Mesendoderm (in vitro differentiated cells): Measurements from ENCODE around the gene TRAFD1.

Experiments
- DNase-seq: peaks from one replicate; pipeline ENCODE4 v3.0.0; 2013
- H2AK5ac ChIP-seq: 2 replicates; pipeline ENCODE4 v1.6.1; 2013; ENCODE audit warnings: low read length, inconsistent platforms
- H2BK120ac ChIP-seq: 2 replicates; pipeline ENCODE4 v1.6.1; 2013; ENCODE audit warnings: low read depth, mild to moderate bottlenecking, low read length, moderate library complexity, mixed read lengths
- H2BK15ac ChIP-seq: replicated peaks from 2 replicates; pipeline ENCODE4 v1.6.1; 2013; ENCODE audit warnings: low read depth, mild to moderate bottlenecking, moderate library complexity
- H2BK5ac ChIP-seq: 2 replicates; pipeline ENCODE4 v1.6.1; 2013; ENCODE audit warnings: low read length, inconsistent platforms
- H3K18ac ChIP-seq: 2 replicates; pipeline ENCODE4 v1.6.1; 2013; ENCODE audit warnings: mild to moderate bottlenecking, low read length, mixed read lengths
- H3K23ac ChIP-seq: one replicate; pipeline ENCODE4 v1.6.1; 2013; ENCODE audit warnings: low read length
- H3K27ac ChIP-seq: 2 replicates; pipeline ENCODE4 v1.5.1; 2013; ENCODE audit warnings: low read depth, mild to moderate bottlenecking, inconsistent platforms, low read length, moderate library complexity
- H3K27me3 ChIP-seq: 2 replicates; pipeline ENCODE4 v1.6.1; 2013; ENCODE audit warnings: low read length, control low read depth, mild to moderate bottlenecking, inconsistent platforms; ENCODE audit not compliant: insufficient read depth, poor library complexity
- H3K36me3 ChIP-seq: 2 replicates; pipeline ENCODE4 v1.6.1; 2013; ENCODE audit warnings: low read length, inconsistent platforms; ENCODE audit not compliant: control insufficient read depth, insufficient read depth
- H3K4ac ChIP-seq: one replicate; pipeline ENCODE4 v1.6.1; 2013; ENCODE audit warnings: low read depth, mild to moderate bottlenecking, low read length, moderate library complexity
- H3K4me1 ChIP-seq: 2 replicates; pipeline ENCODE4 v1.6.1; 2013; ENCODE audit warnings: low read depth, low read length, inconsistent platforms; ENCODE audit not compliant: control insufficient read depth
- H3K4me2 ChIP-seq: 2 replicates; pipeline ENCODE4 v1.6.1; 2013; ENCODE audit warnings: low read length
- H3K4me3 ChIP-seq: 2 replicates; pipeline ENCODE4 v1.5.1; 2013; ENCODE audit warnings: mild to moderate bottlenecking, low read length
- H3K56ac ChIP-seq: one replicate; pipeline ENCODE4 v1.6.1; 2013; ENCODE audit warnings: low read length
- H3K79me1 ChIP-seq: 2 replicates; pipeline ENCODE4 v1.6.1; 2013; ENCODE audit warnings: low read length, inconsistent platforms
- H3K79me2 ChIP-seq: 2 replicates; pipeline ENCODE4 v1.6.1; 2013; ENCODE audit warnings: mild to moderate bottlenecking, low read length; ENCODE audit not compliant: control insufficient read depth, insufficient read depth
- H3K9ac ChIP-seq: 2 replicates; pipeline ENCODE4 v1.6.1; 2013; ENCODE audit warnings: low read length, inconsistent platforms
- H4K5ac ChIP-seq: one replicate; pipeline ENCODE4 v1.6.1; 2013; ENCODE audit warnings: low read length
- H4K8ac ChIP-seq: one replicate; pipeline ENCODE4 v1.6.1; 2013; ENCODE audit warnings: low read depth, mild to moderate bottlenecking, control low read depth, low read length, moderate library complexity
- WGBS: extraction: QIAGEN DNeasy Blood & Tissue Kit; methylation state at CpG from one replicate; pipeline ENCODE4 v1.1.7; 2013; ENCODE audit warnings: low lambda C conversion rate, missing lambda C conversion rate; ENCODE audit not compliant: insufficient coverage; ENCODE audit errors: extremely low coverage; 5-methylcytosine and 5-hydroxymethylcytosine counted together

The TRAFD1 gene

DNA sequence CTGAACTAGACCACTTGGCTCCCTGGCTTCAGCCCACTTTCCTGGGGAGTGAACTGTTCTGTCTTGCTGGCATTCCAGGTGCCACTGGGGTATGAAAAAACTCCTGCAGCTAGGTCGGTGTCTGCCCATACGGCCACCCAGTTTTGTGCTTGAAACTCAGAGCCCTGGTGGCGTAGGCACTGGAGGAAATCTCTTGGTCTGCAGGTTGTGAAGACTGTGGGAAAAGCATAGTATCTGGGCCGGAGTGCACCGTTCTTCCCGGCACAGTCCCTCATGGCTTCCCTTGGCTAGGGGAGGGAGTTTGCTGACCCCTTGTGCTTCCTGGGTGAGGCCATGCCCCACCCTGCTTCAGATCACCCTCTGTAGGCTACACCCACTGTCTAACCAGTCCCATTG lies 33.8 kb downstream of the TRAFD1 start:
- no CpG with 5 or more reads among the region's 6 CpGs for WGBS
- Histone ChIP-seq H3K9ac (no peak overlapping the region), H3K18ac (no peak overlapping the region), H3K79me1 (no peaks in the 10 kb centered on the region), H4K8ac (no peak overlapping the region), H3K27ac (no peak overlapping the region), H3K79me2 (no peaks in the 10 kb centered on the region), H2BK120ac (no peak overlapping the region), H3K36me3 (peaks cover 1% of the 10 kb centered on the region), H3K4ac (no peak overlapping the region), H4K5ac (no peak overlapping the region), H3K23ac (no peak overlapping the region), H2BK15ac (no peak overlapping the region), H3K4me2 (no peak overlapping the region), H2AK5ac (no peak overlapping the region), H2BK5ac (no peak overlapping the region), H3K56ac (no peak overlapping the region), H3K4me3 (no peak overlapping the region), H3K27me3 (no peaks in the 10 kb centered on the region), H3K4me1 (no peaks in the 10 kb centered on the region)
- DNase-seq: no peak

DNA sequence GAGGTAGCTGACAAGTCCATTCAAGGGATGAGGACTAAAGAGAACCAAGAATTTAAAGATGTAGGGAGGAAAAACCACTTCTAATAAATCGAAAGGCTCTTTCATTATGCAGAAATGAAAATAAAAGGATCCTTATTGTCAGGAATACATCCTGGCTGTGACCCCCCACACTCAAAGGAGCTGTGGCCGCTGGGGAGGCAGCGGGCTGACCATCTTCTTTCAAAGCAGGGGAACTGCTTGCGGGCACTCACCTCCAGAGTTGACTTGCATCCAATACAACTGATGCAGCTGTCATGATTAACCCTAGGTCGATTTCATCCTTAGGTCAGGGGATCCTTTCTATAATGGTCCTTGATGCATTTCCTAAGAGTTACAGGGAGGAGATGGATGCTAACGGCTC lies 35.3 kb downstream of the TRAFD1 start:
- no peak overlapping the region for H3K4ac ChIP-seq
- no CpG with 5 or more reads among the region's 6 CpGs for WGBS
- H3K4me1 ChIP-seq: no peaks in the 10 kb centered on the region
- no peak overlapping the region for H3K27ac ChIP-seq
- H2BK5ac ChIP-seq: no peak overlapping the region
- H3K27me3 ChIP-seq: no peaks in the 10 kb centered on the region
- no peak overlapping the region for H3K4me2 ChIP-seq
- no peak for DNase-seq
- no peak overlapping the region for H2BK15ac ChIP-seq
- H3K79me1 ChIP-seq: no peaks in the 10 kb centered on the region
- peaks cover 1% of the 10 kb centered on the region for H3K36me3 ChIP-seq
- H3K56ac ChIP-seq: no peak overlapping the region
- H3K79me2 ChIP-seq: no peaks in the 10 kb centered on the region
- no peak overlapping the region for H4K5ac ChIP-seq
- H2AK5ac ChIP-seq: no peak overlapping the region
- no peak overlapping the region for H2BK120ac ChIP-seq
- H3K9ac ChIP-seq: no peak overlapping the region
- no peak overlapping the region for H4K8ac ChIP-seq
- no peak overlapping the region for H3K23ac ChIP-seq
- H3K18ac ChIP-seq: no peak overlapping the region
- no peak overlapping the region for H3K4me3 ChIP-seq

DNA sequence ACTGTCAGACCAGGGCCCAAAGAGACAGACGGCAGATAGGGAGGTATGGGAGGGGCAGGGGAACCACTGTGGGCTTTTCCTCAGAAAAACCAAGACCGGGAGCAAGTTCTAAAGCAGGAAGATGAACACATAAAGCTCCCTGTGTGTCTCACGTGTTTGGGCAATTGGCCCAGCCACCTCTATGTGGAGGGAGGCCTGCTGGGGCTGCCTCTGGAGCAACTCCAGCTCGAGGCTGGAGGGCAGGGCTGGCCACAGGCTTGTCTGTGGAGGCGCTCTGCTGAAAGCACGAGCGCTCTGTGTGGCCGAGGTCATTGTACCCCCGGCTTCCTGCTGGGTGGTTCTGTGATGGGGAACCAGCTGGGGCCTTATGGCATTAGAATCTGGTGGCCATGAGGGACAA lies 36.4 kb downstream of the TRAFD1 start:
- Histone ChIP-seq H2BK120ac (no peak overlapping the region), H2AK5ac (no peak overlapping the region), H3K4me2 (no peak overlapping the region), H3K36me3 (peaks cover 1% of the 10 kb centered on the region), H3K79me2 (no peaks in the 10 kb centered on the region), H3K27ac (no peak overlapping the region), H3K4ac (no peak overlapping the region), H3K18ac (no peak overlapping the region), H3K9ac (no peak overlapping the region), H3K4me3 (no peak overlapping the region), H3K27me3 (no peaks in the 10 kb centered on the region), H3K56ac (no peak overlapping the region), H3K23ac (no peak overlapping the region), H4K5ac (no peak overlapping the region), H3K79me1 (no peaks in the 10 kb centered on the region), H4K8ac (no peak overlapping the region), H2BK5ac (no peak overlapping the region), H2BK15ac (no peak overlapping the region), H3K4me1 (no peaks in the 10 kb centered on the region)
- WGBS: no CpG with 5 or more reads among the region's 9 CpGs
- no peak for DNase-seq

DNA sequence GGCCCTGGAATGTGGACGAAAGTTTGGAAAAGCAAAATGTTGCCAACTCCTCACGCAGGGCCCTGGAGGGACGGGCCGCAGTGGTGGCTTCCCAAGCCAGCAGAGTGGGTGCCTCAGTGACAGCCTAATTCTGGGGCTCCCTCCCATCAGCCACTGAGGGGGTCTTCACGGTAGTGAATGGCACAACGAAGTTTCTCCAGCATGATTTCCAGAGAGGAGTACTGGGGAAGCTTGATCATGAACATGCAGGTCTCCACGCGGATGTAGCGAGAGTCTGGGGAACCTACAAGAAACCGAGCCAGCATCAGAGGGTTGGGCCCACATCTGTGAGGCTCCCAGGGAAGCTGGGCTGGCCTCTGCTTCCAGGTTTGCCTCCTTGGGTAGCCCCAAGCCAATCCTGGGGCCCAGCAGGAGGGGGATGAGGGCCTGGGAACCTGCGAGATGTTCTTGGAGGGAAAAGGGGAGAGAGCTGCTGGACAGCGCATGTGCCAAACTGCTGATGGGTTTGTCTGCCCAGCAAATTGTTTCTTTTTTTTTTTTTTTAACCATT lies 37.0 kb downstream of the TRAFD1 start:
- Histone ChIP-seq H3K4me3 (no peak overlapping the region), H2BK15ac (no peak overlapping the region), H2AK5ac (no peak overlapping the region), H3K79me1 (no peaks in the 10 kb centered on the region), H3K27ac (no peak overlapping the region), H3K4me2 (no peak overlapping the region), H3K56ac (no peak overlapping the region), H3K4me1 (no peaks in the 10 kb centered on the region), H4K8ac (no peak overlapping the region), H4K5ac (no peak overlapping the region), H3K9ac (no peak overlapping the region), H3K18ac (no peak overlapping the region), H3K4ac (no peak overlapping the region), H3K27me3 (no peaks in the 10 kb centered on the region), H2BK120ac (no peak overlapping the region), H3K79me2 (no peaks in the 10 kb centered on the region), H3K23ac (no peak overlapping the region), H3K36me3 (peaks cover 1% of the 10 kb centered on the region), H2BK5ac (no peak overlapping the region)
- no CpG with 5 or more reads among the region's 12 CpGs for WGBS
- no peak for DNase-seq

DNA sequence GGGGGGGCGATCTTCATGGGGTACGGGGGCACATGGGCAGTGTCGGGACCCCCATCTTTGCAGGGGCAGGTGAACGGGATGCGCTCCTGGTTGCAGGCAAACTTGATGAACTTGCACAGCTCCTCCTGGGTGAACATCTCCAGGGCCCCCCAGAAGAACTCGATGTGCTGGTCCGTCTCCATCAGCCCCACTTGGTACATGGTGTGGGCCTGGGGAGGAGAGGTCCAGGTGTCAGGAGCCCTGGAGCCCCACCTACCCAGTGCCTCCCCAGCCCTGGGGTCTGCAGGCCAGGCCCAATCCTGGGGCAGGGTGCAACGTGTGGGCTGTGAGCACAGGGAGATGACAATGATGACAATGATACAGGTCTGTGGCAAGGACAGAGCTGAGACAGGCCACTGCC lies 37.7 kb downstream of the TRAFD1 start:
- Histone ChIP-seq H2AK5ac (no peak overlapping the region), H3K4ac (no peak overlapping the region), H3K79me2 (no peaks in the 10 kb centered on the region), H3K56ac (no peak overlapping the region), H3K27ac (no peak overlapping the region), H3K79me1 (no peaks in the 10 kb centered on the region), H3K36me3 (peaks cover 1% of the 10 kb centered on the region), H3K4me1 (no peaks in the 10 kb centered on the region), H2BK5ac (no peak overlapping the region), H3K9ac (no peak overlapping the region), H4K8ac (no peak overlapping the region), H4K5ac (no peak overlapping the region), H2BK15ac (no peak overlapping the region), H3K27me3 (no peaks in the 10 kb centered on the region), H3K4me2 (no peak overlapping the region), H2BK120ac (no peak overlapping the region), H3K23ac (no peak overlapping the region), H3K18ac (no peak overlapping the region), H3K4me3 (no peak overlapping the region)
- no peak for DNase-seq
- no CpG with 5 or more reads among the region's 8 CpGs for WGBS

DNA sequence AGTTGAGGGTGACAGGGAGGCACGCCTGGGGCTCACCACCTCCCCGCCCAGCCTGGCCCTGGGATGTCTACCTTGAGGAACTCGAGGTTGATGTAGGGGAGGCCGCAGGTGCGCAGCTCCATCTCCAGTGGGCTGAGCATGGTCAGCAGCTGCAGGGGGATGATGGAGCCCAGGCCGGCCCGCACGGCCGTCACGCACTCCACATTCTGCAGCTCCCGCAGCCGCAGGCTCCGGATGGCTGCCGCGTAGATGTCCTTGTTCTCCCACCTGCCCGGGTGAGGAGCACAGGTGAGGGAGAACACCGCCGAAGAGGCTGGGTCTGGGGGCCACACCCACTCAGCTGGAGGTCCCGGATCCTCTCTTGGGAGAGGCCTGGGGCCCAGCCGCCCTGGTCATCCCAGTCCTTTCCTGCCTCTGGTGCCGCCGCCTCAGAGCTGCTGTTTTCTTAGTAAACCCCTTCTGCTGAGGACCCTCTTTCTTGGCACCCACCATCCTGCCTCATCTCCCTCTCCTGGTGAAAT lies 38.2 kb downstream of the TRAFD1 start:
- Histone ChIP-seq H3K4ac (no peak overlapping the region), H3K79me2 (no peaks in the 10 kb centered on the region), H4K8ac (no peak overlapping the region), H3K79me1 (no peaks in the 10 kb centered on the region), H3K23ac (no peak overlapping the region), H3K9ac (no peak overlapping the region), H3K27me3 (no peaks in the 10 kb centered on the region), H2BK120ac (no peak overlapping the region), H4K5ac (no peak overlapping the region), H3K27ac (no peak overlapping the region), H2AK5ac (no peak overlapping the region), H3K18ac (no peak overlapping the region), H2BK5ac (no peak overlapping the region), H3K4me2 (no peak overlapping the region), H3K4me1 (no peaks in the 10 kb centered on the region), H3K36me3 (peaks cover 1% of the 10 kb centered on the region), H3K56ac (no peak overlapping the region), H2BK15ac (no peak overlapping the region), H3K4me3 (no peak overlapping the region)
- DNase-seq: no peak
- no CpG with 5 or more reads among the region's 22 CpGs for WGBS
